NCI-H146 treated with DMSO at 0.1 percent for 48 hours (cell line): ENCODE results near the gene ANXA6.
A peak's percentile ranks its signal among the peaks of the same experiment; 100 is the strongest.

ENCODE experiments used
- DNase-seq: peaks from one replicate; lab custom pipeline; 2025; ENCODE audit not compliant: unreplicated experiment; lab: John Stamatoyannopoulos, UW

Gene ANXA6

DNA sequence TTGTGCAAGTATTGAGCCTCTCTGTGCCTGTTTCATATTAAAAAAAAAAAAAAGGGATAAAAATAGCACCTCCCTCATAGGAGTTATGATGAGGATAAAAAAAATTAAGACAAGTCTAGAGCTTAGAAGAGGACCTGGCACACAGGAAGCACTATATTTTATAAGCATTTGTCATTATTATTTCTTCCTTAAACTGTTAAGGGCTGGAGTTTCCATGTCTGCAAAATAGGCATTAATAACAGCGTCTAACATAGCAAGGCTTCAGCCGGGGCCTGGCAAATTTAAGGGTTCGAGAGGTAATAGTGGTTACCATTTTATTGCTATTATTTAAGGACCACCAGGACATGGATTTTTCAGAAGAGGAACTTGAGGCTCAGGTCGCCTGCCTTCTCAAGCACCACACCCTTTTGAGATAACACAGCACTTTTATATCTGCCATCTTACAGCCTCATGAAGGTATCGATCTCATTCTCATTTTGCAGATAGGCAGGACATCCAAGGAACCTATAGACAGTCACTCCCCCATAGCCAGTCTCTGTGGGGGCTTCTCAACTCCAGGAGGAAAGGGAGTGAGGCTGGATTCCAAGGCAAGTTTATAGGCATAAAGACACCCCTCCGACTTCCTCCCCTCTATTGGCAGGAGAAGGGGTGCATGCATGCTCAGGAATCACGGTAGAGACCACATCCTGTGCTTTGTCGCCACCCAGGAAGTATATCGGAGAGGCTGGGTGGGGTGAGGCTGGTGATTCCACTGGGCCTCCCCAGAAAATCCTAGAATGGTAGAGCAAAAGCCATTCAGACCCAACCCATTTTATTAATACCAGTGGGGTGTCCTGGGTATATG is 2.4 kb downstream of the ANXA6 start:
- no peak for DNase-seq

DNA sequence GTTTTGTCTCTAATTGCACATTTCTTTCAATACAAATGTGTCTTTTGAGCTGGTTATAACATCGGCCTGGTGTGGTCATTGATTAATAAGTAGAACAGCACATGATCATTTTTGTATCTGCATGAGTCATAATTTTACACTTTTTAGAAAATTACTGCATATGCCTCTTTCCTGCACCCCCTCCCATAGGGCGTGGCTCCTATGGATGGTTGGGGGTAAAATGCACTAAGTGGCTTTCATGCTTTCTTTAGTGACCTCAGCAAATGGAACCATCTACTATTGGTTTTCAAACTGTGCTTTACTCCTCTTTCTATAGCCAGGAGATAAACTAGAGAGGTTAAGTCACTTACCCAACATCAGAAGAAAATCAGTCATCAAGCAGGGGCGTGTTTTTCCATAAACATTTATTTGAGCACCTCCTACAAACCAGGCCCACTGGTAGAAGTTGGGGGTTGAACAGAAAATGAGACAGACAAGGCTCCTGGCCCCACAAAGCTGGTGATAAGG is 3.8 kb downstream of the ANXA6 start:
- DNase-seq = no peak

DNA sequence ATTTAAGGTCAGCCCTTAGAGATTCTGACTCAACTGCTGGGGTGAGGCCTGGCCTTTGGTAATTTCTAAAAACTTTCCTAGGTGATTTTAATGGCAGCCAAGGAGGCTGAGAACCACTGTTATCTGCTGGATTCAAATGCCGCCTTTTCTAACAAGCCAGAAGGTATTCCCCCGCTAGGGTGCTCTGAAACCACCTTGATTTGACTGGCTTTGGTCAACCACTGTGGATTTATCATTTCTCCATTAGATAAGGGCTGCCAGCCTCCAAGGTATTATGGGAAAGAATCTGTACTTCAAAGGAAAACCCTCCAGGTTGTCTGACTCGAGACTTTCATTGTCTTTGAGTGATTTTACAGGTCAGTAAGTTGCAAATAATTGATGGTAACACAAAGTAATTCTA is 4.3 kb downstream of the ANXA6 start:
- DNase-seq = no peak

DNA sequence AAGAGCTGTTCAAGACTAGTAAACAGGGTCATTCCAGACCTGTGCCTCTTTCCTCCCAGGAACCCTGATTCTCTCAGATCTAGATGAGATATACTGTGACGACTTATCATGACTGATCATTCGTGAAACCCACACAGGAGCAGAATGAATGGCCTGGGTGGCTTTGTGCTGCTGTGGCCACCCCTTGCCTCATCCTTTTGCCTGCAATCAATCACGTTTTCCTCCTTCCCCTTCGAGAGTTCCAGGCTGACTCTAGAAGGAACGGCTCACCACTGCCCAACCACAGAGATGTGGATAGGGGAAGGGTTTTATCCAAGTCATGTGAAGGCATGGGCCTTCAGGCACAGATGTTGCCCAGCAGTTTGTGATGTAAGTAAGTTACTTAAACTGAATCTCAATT is 5.8 kb downstream of the ANXA6 start:
- no peak for DNase-seq

DNA sequence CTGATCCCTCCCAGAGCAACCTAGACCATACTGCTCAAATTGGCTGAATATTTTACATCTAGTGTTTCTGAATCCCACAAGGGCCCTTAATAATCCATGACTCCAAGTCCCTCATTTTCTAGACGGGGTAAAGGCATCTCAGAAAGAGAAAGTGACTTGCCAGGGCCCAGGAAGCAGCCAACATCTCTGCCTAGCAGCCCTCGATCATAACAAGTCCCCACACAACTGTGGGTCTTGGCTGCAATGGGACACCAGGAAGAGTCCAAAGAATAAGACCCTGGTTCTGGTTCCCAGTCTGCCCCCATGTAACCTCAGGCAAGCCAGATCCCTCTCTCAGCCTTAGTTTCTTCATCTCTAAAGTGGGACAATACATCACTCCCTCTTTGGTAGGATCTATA is 6.3 kb downstream of the ANXA6 start:
- no peak for DNase-seq

DNA sequence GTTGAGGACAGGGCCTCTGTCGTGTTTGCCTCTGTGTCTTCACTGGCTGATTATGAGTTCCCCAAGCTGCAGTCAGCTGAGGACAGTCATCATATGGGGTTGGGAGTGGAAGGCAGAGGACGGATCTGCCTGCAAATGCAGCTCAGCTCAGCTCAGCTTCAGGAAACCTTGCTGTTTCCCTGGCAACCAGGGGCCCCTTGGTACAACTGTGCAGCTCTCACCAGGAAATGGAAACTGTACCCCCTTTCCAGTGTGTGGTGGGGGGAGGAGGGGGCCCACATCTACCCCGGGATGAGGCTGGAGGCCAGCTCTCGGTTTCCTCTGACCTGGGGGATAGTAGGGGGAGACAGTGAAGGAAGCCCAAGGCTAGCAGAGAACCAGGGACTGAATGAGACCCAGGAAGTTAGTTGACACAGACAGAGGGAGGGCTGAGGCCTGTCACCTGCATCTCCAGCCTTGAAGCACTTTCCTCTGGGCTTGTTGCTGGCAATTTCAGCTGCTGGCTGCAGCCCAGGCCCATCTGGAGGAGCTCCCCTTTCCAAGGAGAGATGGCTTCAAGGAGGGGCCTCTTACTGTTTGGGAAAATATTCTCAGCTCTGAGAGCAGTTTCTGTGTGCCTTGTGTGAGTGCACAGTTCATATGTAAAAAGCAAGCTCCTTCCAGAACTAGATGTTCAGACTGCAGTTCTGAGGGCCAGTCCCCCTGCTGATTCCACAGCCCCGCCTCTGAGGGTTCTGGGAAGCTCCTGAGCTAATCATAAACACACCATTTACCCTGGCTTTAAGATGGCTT is 6.9 kb downstream of the ANXA6 start:
- DNase-seq = no peak

DNA sequence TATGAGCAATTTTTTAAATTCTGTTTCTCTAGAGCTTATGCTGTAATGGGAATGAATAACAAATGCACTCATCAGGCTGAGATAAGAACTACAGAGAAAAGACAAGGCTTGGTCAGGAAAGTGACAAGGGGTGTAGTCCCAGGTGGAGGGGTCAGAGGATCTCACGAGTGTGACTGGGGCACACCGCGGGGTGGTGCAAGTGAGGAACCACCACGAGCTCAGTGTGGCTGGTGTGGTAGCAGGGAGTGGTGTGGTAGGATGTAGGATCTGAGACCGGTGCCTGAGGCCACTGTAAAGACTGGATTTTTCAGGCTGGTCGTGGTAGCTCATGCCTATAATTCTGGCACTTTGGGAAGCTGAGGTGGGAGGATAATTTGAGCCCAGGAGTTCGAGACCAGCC is 9.0 kb downstream of the ANXA6 start:
- no peak for DNase-seq

DNA sequence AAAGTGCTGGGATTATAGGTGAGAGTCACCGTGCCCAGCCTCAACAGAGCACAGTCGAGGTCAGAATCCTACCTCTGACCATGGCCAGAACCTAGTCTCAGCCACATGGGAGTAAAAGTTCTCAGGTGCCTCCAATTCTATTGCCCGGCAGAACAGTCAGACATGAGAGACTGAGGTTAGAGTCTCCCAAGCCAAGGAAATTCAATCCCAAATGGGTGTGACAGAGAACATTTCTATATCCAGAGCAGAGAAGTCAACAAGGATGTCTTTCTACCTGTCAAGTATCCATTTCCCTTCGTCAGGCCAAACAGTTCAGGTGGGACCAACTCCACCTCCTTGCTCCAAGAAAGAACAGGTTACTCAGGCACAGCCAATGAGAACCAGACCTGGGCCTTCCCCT is 10.5 kb downstream of the ANXA6 start:
- no peak for DNase-seq

DNA sequence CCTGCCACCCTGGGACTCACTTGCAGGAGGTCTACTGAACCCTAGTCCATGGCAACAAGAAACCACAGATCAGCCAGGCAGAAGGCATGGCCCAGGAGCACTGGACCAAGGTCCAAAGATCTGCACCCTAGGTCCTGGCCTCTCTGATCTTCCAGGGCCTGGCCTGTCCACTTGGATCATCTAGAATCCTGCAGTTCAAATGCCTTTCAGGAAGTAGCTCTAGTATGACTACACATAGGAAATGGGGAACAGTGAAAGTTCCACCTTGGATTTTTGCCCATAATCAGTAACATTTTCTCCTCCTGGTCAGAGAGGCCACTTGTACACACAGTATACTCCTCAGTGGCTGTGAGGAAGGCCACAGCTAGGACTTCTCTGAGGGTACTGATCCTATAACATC is 11.5 kb downstream of the ANXA6 start:
- no peak for DNase-seq

DNA sequence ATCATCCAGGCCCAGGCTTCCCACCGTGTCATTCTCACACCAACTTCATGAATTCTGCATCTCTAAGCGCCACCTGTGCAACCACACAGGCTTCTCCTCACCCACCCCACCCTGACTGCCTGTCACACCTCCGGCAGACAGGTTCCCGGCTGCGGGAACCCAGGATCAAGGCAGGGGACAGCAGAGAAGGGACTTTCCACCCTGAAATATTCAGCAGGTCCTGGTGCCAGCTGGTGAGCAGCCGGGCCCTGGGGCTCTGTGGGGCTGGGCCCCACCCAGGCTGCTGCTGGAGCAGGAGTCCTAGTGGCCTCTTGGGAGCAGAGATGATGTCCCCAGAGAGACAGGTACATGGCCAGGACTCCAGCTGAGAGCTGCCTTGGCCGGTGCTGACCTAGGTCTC is 12.7 kb downstream of the ANXA6 start:
- DNase-seq = no peak

DNA sequence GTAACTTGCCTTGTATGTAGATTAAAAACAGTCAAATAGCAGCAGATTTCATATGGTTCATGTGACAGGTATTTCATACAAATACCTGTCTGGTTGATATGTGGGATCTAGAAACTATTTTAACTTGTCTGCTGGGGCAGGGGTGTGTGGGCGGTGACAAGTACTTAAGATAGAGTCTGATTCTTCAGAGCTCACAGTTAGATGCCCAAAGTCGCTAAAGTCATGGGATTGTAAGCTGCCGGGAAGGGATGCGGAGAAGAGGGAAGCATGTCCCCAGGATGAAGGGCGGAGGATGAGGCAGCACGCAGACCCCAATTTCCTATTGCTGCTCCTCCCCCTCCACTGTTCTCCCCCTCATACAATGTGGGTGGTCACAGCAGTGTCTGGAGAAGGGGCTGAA is 13.3 kb downstream of the ANXA6 start:
- DNase-seq = no peak

DNA sequence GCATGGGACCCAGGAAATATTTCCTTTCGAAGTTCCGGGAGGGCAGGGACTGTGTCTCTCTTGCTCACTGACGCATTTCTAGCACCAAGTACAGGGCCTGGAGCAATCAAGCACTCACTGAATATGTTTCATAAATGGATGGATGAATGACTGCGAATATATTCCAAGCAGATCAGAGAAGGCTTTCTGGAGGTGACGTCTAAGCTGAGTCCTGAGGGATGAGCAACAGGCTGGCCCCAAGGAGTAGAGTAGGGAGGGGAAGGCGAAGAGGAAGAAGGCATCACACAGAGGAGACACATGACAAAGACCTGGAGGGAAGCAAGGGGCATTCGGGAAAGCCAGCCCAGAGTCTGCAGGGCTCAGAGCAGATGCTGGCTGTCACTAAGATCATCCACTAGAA is 13.9 kb downstream of the ANXA6 start:
- DNase-seq = no peak

DNA sequence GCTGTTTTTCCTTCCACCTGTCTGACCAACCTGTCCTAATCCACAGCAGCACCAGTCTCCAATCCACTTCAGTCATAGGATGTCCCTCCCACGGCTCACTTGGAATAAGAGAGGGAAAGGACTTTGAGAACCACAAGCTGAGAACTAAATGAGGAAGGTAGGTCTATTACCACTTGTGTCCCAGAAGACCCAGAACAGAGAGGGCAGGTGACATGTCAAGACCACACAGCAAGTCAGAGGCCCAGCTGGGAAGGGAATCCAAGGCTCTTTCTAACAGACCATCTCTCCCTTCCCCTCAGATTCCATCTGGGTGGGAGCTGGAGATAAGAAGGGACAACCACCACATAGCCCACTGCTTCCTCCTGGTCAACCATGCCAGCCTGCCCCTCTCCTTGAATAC is 14.6 kb downstream of the ANXA6 start:
- DNase-seq = no peak

DNA sequence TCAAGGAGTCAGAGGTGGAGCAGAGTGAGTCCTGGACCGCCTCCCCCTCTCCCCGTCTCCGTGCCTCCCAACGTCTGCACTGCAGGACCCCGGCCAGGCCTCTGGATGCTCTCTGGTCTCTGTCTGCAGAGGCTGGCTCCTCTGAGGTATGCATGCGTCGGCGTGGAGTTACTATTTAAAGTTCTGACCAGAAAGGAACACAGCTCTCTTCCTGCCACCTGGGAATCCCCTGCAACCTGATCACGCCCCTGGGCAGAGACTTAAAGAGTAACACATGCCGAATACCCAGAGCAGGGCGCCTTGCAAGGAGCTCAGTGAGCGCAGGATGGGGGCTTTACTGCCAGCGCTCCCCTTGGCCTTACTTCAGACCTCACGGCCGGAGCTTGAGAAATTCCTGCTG is 16.0 kb downstream of the ANXA6 start:
- no peak for DNase-seq

DNA sequence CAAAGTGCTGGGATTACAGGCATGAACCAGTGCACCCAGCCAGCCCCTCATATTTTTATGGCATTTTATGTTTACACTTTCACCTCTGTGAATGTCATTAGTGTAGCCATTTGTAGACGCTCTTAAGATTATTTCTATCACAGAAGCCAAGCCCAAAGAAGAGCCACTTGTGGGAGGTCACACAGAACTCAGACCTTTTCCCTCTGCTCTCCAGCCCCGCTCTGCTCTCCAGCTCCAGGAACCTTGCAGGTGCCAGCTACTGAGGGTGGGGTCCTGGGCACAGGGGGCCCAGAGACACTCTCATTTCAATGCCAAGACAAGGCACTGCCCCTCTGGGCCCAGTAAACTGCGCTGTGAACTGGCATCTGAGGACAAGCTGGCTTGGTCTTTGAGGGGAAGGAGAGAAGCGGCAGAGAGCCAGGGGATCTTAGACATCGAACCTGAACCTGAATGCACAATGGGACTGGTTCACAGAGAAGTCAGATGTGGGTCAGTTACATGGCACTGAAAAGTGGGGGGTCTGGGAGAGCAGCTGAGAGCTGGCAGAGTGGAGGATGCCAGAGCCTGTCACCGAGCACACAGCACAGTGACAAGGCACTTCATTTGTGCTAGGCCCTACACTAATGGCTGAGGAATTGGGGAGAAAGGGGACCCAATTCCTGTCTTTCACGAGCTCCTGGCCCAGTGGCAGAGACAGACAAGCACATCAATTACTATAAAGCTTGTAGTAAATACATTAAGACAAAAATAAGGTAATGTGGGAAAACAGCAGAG is 16.7 kb downstream of the ANXA6 start:
- DNase-seq = no peak

DNA sequence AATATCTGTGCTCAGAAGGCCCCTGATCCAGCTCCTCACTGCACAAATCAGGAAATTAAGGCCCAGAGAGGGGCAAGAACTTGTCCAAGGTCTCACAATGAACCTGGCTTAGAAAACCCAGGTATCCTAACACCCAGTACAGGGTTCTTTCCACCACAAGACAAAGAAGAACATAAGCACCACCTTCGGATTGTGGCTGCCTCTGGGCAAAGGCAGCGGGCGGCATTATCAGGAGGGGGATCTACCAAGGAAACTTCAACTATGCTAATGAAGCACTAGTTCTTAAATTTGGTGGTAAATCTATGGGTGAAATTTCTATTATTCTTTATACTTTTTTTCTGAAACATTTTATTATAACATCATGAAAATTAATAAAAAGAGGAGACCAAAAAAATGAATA is 17.9 kb downstream of the ANXA6 start:
- DNase-seq = no peak

DNA sequence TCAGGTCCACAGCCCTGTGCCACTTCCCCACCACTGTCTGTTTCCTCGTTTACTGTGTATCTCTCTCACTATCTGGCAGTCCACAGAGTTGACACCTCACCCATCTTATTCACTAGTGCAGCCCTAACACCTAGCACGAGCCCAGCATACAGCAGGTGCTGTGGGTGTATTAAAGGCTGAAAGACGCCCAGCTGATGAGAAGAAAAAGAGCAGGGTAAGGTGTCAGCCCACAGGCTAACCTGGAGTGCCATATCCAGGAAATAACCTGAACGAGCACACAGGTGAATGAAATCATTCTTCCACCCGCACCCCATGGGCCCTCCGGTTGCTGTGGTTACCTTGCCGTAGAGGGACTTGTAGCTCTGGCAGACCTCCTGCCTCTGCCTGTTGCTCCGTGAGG is 18.6 kb downstream of the ANXA6 start:
- peak; percentile 77 for DNase-seq

DNA sequence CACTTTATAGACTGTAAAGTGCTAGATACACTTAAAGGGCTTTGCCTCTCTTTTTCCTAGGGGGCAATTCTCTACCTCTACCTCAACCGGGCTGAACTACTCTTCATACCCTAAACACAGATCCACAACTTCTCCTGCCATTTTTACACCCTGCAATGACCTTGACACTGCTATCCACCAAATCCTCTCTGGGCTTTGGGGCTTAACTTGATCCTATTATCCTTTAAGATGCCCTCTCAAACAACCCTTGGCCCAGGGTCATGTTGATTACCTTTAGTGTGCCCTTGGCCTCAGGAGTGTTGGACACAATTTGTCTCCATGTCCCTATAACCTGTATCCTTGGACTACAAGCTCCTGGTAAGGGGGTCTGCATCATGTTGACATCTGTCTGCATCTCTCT is 19.5 kb downstream of the ANXA6 start:
- DNase-seq = no peak

DNA sequence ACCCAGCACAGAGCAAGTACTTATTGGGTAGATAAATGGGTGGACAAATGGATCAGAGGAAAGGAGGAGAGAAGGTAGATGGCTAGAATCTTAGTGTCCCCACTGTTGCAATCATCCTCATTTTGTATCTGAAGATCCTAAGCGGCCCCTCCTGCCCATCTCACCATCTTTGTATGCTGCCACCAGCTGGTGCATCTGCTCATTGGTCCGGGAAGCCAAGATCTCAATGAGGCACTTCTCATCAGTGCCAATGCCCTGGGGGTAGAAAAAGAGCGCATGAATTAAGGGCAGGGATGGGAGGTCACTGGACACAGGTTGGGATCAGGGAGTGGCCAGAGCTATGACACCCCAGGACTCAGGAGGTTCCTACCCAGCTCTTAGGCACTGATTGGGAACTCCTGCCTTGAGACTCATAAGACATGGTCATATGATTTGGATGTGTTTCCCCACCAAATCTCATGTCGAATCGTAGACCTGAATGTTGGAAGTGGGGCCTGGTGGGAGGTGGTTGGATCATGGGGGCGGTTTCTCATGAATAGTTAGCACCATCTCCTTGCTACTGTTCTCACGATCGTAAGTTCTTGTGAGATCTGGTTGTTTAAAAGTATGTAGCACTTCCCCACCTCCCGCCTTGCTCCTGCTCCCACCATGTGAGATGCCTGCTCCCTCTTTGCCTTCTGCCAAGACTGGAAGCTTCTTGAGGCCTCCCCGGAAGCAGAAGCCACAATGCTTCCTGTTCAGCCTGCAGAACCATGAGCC is 20.3 kb downstream of the ANXA6 start:
- no peak for DNase-seq

DNA sequence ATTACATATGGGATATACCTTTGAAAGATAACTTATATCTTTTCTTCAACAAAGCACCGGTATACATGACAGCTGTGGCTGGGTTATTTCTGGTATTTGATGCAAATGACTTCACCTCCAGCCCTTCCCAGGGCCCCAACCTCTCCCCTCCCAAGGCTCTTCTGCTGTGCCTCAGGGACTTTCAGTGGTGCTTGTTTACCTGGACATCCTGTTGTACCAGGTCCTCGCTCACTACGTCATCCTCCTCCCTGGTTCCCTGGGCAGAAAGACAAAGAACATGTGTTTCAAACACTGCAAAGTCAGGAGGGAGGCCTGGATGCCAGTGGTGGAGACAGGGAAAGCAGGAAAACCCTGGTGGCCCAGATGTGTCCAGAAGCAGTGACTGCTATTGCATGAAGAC is 23.4 kb downstream of the ANXA6 start:
- no peak for DNase-seq

DNA sequence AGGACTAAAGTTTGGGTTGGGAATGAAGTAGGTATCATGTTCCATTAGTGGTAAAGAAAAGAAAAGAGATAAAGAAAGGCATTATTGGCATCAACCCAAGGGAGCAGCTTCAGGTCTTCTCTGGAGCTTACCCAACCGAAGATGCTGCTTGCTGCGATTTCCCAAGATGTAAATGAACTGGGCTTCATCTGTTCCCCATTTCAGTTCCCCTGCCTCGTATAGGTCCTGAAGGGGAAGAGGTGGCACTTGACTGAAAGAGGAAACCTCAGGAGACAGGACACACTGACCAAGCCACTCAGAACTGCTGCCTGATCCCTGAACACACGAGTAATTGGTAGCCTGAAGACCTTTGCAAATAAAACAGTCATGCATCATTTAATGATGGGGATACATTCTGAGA is 24.6 kb downstream of the ANXA6 start:
- no peak for DNase-seq
